Gastrocnemius medialis (tissue), 4 donors: ENCODE data around the gene GABPB2.

ENCODE experiments used
- CTCF ChIP-seq, 5 experiments: fragments of 450-650 bp in 3 of 5; fragments of 200-600 bp in 2 of 5; sonication (generic) in 2 of 5; IDR thresholded peaks in 4 of 5; conservative IDR thresholded peaks in 1 of 5; 1 replicate in 4 of 5; 2 replicates in 1 of 5; pipeline ENCODE4 v1.5.1; 2016 to 2019; ENCODE audit warnings: antibody characterized with exemption in 5 of 5, mild to moderate bottlenecking in 3 of 5, moderate library complexity in 3 of 5
- POLR2A ChIP-seq, 2 donors: fragments of 450-650 bp; IDR thresholded peaks; one replicate each; pipeline ENCODE4 v1.6.1; 2017; ENCODE audit warnings: antibody characterized with exemption in 2 of 2, mild to moderate bottlenecking in 2 of 2, moderate library complexity in 2 of 2

DNA sequence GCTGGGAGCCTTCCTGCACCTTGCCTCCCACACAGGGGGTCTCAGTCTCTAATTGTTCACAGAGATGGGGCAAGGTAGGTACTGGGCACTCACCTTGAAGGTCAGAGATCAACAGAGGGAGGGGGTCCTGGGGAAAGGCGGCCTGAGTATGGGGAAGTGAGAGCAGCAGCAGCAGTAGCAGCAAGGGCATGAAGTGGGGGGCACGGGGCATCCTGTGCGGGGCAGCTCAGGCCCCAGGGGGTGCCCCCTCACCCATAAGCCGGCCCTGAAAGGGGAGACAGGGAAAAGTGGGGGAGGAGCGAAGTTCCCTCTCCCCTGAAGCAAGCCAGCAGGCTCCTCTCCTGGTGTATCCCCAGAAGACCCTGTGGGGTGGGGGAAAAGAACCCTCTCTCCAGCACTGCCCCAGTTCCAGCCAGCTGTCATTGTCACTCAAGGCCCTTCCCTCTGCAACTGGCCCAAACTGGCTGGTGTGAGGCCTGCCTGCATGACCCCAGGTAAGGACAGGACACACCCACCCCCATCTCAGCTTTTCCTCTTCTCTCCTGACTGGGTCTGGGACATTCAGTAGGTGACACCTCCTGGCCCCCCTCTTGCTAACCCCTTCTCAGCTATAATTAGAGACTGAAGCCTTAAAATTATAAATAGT is 72.0 kb downstream of the GABPB2 start:
- TF ChIP-seq CTCF (IDR thresholded peaks at IDR 0.05 in 4 of 5, conservative IDR thresholded peaks at IDR 0.05 in 1 of 5), result no peak
- no peak for TF ChIP-seq POLR2A (IDR thresholded peaks at IDR 0.05)
